IMR-90 (cell line): Measurements from ENCODE around the gene RTBDN. TPM values are rescaled to one million over a fixed set of nuclear protein-coding genes. Genes with fewer than 3 reads are reported as not detected.
"Not testable (repeated sequence)": the region's sequence is repeated elsewhere in the genome, so short reads cannot be mapped to it uniquely, and the experiment has no call there.

Experiments used
- ATAC-seq: fragments of 200-7000 bp; cut with Tn5 transposase; 2 replicates; pipeline ENCODE4 v1.9.1; 2020; ENCODE audit warnings: low read depth, mild to moderate bottlenecking, moderate library complexity
- BruUV-seq: library from RNA; stranded (reverse); fragments of 400-500 nt; replicated peaks from 2 replicates; lab custom pipeline; 2021; lab: Mats Ljungman, UMichigan
- CTCF ChIA-PET: fragments of 300-600 bp; formaldehyde crosslinking; extraction: SDS; loops from one replicate; lab custom pipeline; 2021; ENCODE audit warnings: antibody characterized with exemption; lab: Yijun Ruan, JAX
- POLR2A ChIA-PET: fragments of 300-600 bp; sonication (Branson Sonifier 250); formaldehyde crosslinking; loops from one replicate; lab custom pipeline; 2022; ENCODE audit warnings: antibody characterized with exemption; ENCODE audit not compliant: unreplicated experiment; lab: Charles Lee
- DNase-seq: peaks from one replicate; pipeline ENCODE4 v3.0.0; 2013
- H2AFZ ChIP-seq: replicated peaks from 2 replicates; pipeline ENCODE3; 2013; ENCODE audit warnings: low read length, mild to moderate bottlenecking; ENCODE audit not compliant: poor library complexity
- H2AK5ac ChIP-seq: 2 replicates; pipeline ENCODE4 v1.6.1; 2013; ENCODE audit warnings: low read depth, low read length, inconsistent platforms
- H2AK9ac ChIP-seq: replicated peaks from 2 replicates; pipeline ENCODE3; 2013; ENCODE audit warnings: mild to moderate bottlenecking, low read depth, low read length, moderate library complexity; ENCODE audit not compliant: poor library complexity
- H2BK120ac ChIP-seq: 2 replicates; pipeline ENCODE4 v1.6.1; 2013; ENCODE audit warnings: low read depth, low read length, inconsistent platforms
- H2BK15ac ChIP-seq: 3 replicates; pipeline ENCODE4 v1.6.1; 2013; ENCODE audit warnings: low read depth, low read length, inconsistent platforms
- H2BK20ac ChIP-seq: 2 replicates; pipeline ENCODE4 v1.6.1; 2013; ENCODE audit warnings: low read depth, mild to moderate bottlenecking, inconsistent platforms, low read length, moderate library complexity
- H2BK5ac ChIP-seq: 2 replicates; pipeline ENCODE4 v1.6.1; 2013; ENCODE audit warnings: mild to moderate bottlenecking, low read depth, low read length, inconsistent platforms; ENCODE audit not compliant: poor library complexity, severe bottlenecking
- H3K14ac ChIP-seq: replicated peaks from 2 replicates; pipeline ENCODE4 v1.6.1; 2013; ENCODE audit warnings: low read depth, low read length, inconsistent platforms
- H3K18ac ChIP-seq: 2 replicates; pipeline ENCODE4 v1.6.1; 2013; ENCODE audit warnings: low read depth, low read length, control low read depth
- H3K23ac ChIP-seq: 2 replicates; pipeline ENCODE4 v1.6.1; 2013; ENCODE audit warnings: low read depth, low read length, inconsistent platforms
- H3K27ac ChIP-seq: 2 replicates; pipeline ENCODE4 v1.5.1; 2013; ENCODE audit warnings: mild to moderate bottlenecking, control low read depth, low read length; ENCODE audit not compliant: insufficient read depth
- H3K27me3 ChIP-seq: 2 replicates; pipeline ENCODE4 v1.6.1; 2013; ENCODE audit warnings: low read length; ENCODE audit not compliant: control insufficient read depth, insufficient read depth
- H3K36me3 ChIP-seq: 2 replicates; pipeline ENCODE4 v1.6.1; 2013; ENCODE audit warnings: low read length, mixed read lengths; ENCODE audit not compliant: control insufficient read depth, insufficient read depth
- H3K4ac ChIP-seq: 2 replicates; pipeline ENCODE4 v1.6.1; 2013; ENCODE audit warnings: low read depth, low read length, inconsistent platforms
- H3K4me1 ChIP-seq: 2 replicates; pipeline ENCODE4 v1.6.1; 2013; ENCODE audit warnings: low read length, mixed read lengths; ENCODE audit not compliant: control insufficient read depth, insufficient read depth
- H3K4me2 ChIP-seq: 2 replicates; pipeline ENCODE4 v1.6.1; 2013; ENCODE audit warnings: low read depth, mild to moderate bottlenecking, control low read depth, low read length, moderate library complexity
- H3K4me3 ChIP-seq: 2 replicates; pipeline ENCODE4 v1.5.1; 2013; ENCODE audit warnings: low read depth, mild to moderate bottlenecking, control low read depth, low read length, moderate library complexity; ENCODE audit not compliant: insufficient read depth
- H3K56ac ChIP-seq: 2 replicates; pipeline ENCODE4 v1.6.1; 2013; ENCODE audit warnings: low read length, inconsistent platforms; ENCODE audit not compliant: insufficient read depth; ENCODE audit errors: extremely low read depth
- H3K79me1 ChIP-seq, 2 experiments: 2 replicates each; pipeline ENCODE4 v1.6.1; 2013; ENCODE audit warnings: low read length in 2 of 2, inconsistent platforms in 1 of 2, low read depth in 1 of 2
- H3K9ac ChIP-seq: 2 replicates; pipeline ENCODE4 v1.6.1; 2013; ENCODE audit warnings: low read depth, low read length, control low read depth
- H3K9me1 ChIP-seq: 2 replicates; pipeline ENCODE4 v1.6.1; 2013; ENCODE audit warnings: low read length, inconsistent platforms; ENCODE audit not compliant: insufficient read depth
- H3K9me3 ChIP-seq: 2 replicates; pipeline ENCODE4 v1.6.1; 2013; ENCODE audit warnings: low read length; ENCODE audit not compliant: control insufficient read depth, insufficient read depth
- H4K20me1 ChIP-seq: 2 replicates; pipeline ENCODE4 v1.6.1; 2013; ENCODE audit warnings: low read length, inconsistent platforms; ENCODE audit not compliant: insufficient read depth
- H4K5ac ChIP-seq: 2 replicates; pipeline ENCODE4 v1.6.1; 2013; ENCODE audit warnings: mild to moderate bottlenecking, low read depth, low read length, control low read depth
- H4K8ac ChIP-seq, 2 experiments: 2 replicates each; pipeline ENCODE4 v1.6.1; 2013; ENCODE audit warnings: low read depth in 2 of 2, low read length in 2 of 2, control low read depth in 1 of 2, inconsistent platforms in 1 of 2
- H4K91ac ChIP-seq: 2 replicates; pipeline ENCODE4 v1.6.1; 2013; ENCODE audit warnings: low read depth, low read length, inconsistent platforms; ENCODE audit not compliant: insufficient read depth
- WGBS, 2 experiments: methylation state at CpG; one replicate each; pipeline versions ENCODE4 v1.1.5 to v1.1.7; 2013; ENCODE audit warnings: missing lambda C conversion rate in 2 of 2; ENCODE audit not compliant: insufficient read length in 1 of 2; ENCODE audit errors: extremely low coverage in 2 of 2; 5-methylcytosine and 5-hydroxymethylcytosine counted together
- dilution Hi-C: fragments of 300-500 bp; cut with HindIII; formaldehyde crosslinking; loops from one replicate; pipeline ENCODE4 v1.14.3; 2018; ENCODE audit warnings: low sequenced_read_pairs; ENCODE audit not compliant: unreplicated experiment
- in situ Hi-C: fragments of 300-500 bp; cut with MboI; formaldehyde crosslinking; loops from 3 replicates; pipeline ENCODE4 v1.14.3; 2019; ENCODE audit warnings: low sequenced_read_pairs, inconsistent platforms, mixed read lengths
- intact Hi-C: fragments of 100-400 bp; cut with micrococcal nuclease; formaldehyde crosslinking; loops from 2 replicates; pipeline ENCODE4 v1.10.0; 2022
- polyA plus RNA-seq, 3 experiments: library from polyadenylated mRNA; depleted of rRNA; stranded (reverse); fragments of >200 nt; gene quantifications; 2 replicates each; pipeline ENCODE4 v1.2.3, GENCODE V29; 2012; ENCODE audit warnings: low replicate concordance in 1 of 3
- total RNA-seq: library from RNA; depleted of rRNA; stranded (reverse); fragments of >200 nt; gene quantifications from 2 replicates; pipeline ENCODE4 v1.2.3, GENCODE V29; 2012

RTBDN gene
- total and polyA plus RNA-seq, 2 of the 4 experiments (the other 2 are of a cell fraction), result 0.07 TPM; not detected in 1

DNA sequence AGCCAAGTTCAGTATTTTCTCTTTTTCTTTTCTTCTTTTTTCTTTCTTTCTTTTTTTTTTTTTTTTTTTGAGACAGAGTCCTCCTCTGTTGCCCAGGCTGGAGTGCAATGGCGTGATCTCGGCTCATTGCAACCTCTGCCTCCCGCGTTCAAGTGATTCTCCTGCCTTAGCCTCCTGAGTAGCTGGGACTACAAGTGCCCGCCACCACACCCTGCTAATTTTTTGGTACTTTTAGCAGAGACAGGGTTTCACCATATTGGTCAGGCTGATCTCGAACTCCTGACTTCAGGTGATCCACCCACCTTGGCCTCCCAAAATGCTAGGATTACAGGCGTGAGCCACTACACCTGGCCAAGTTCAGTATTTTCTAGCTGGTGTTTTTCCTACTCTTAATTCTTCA lies 36.8 kb downstream of the RTBDN start:
- H3K9me3 ChIP-seq, H3K27ac ChIP-seq, H3K23ac ChIP-seq, intact Hi-C loops, H3K9me1 ChIP-seq, DNase-seq, H2BK5ac ChIP-seq, H3K36me3 ChIP-seq, H3K18ac ChIP-seq, H3K4me2 ChIP-seq, H2AK5ac ChIP-seq, H4K91ac ChIP-seq, H4K5ac ChIP-seq, H4K20me1 ChIP-seq, ATAC-seq, H2BK120ac ChIP-seq, H2AFZ ChIP-seq, H3K4ac ChIP-seq, dilution Hi-C loops, H2BK15ac ChIP-seq, H3K9ac ChIP-seq, H2AK9ac ChIP-seq, BruUV-seq, H2BK20ac ChIP-seq, H3K14ac ChIP-seq, H3K4me3 ChIP-seq, H4K8ac ChIP-seq, H3K56ac ChIP-seq, H3K27me3 ChIP-seq, H3K4me1 ChIP-seq: not testable (repeated sequence)
- in situ Hi-C loops, result loop anchor here (25.0 kb wide), 1 partner anchor 1040 kb away; no protein-coding TSS in a partner anchor
- WGBS, 2 experiments, result 90% methylated on average over 2 of the region's 7 CpGs; no CpG with 5 or more reads in 1 of the 2 experiments
- H3K79me1 ChIP-seq, result peaks cover 4 to 34% of the 10 kb centered on the region in 2 experiments; a peak in 3 of 4 replicates
- POLR2A ChIA-PET, result interaction anchor here (0.6 kb wide), 1 partner anchor 23 kb away, joined by 3 read pairs; no protein-coding TSS in a partner anchor
- CTCF ChIA-PET, result interaction anchor here (0.7 to 4.1 kb wide), 3 partner anchors 27 to 39 kb away, joined by 3 to 30 read pairs (median 4); no protein-coding TSS in a partner anchor
